GM12874 (cell line): ENCODE measurements around the gene TBL1Y.

Experiments
- CTCF ChIP-seq: IDR thresholded peaks from 2 replicates; pipeline ENCODE4 v1.5.1; 2011; ENCODE audit warnings: low read depth, mild to moderate bottlenecking, control low read depth, low read length, moderate library complexity; ENCODE audit not compliant: insufficient read depth

Gene TBL1Y

GRCh38 chrY:6974971-6975370, 64.5 kb downstream of the TBL1Y start:
- no peak for TF ChIP-seq CTCF

GRCh38 chrY:6977783-6978182, 67.3 kb downstream of the TBL1Y start:
- no peak for TF ChIP-seq CTCF

- no peak for TF ChIP-seq CTCF
These were observed 72.7 kb downstream of the TBL1Y start for GRCh38 chrY:6983221-6983620.

GRCh38 chrY:6987811-6988210, 77.3 kb downstream of the TBL1Y start:
- no peak for TF ChIP-seq CTCF

- no peak for TF ChIP-seq CTCF
These were observed 79.6 kb downstream of the TBL1Y start for GRCh38 chrY:6989886-6990620.

GRCh38 chrY:6992041-6992440, 81.5 kb downstream of the TBL1Y start:
- no peak for TF ChIP-seq CTCF

GRCh38 chrY:6995987-6996386, 85.5 kb downstream of the TBL1Y start:
- TF ChIP-seq CTCF, result no peak
